Lower leg skin (tissue), 3 donors: Measurements from ENCODE around the gene HSPA1A.
"Not testable (repeated sequence)": the region's sequence is repeated elsewhere in the genome, so short reads cannot be mapped to it uniquely, and the experiment has no call there.

ENCODE experiments used
- POLR2A ChIP-seq, 2 donors: fragments of 450-650 bp; IDR thresholded peaks; one replicate each; pipeline ENCODE4 v1.6.1; 2016 to 2017; ENCODE audit warnings: antibody characterized with exemption in 2 of 2, mild to moderate bottlenecking in 1 of 2, moderate library complexity in 1 of 2
- TF ChIP-seq, protein P1 (sequence below), 3 donors: fragments of 450-650 bp; IDR thresholded peaks; one replicate each; pipeline ENCODE4 v1.5.1; 2016; ENCODE audit warnings: antibody characterized with exemption in 3 of 3, mild to moderate bottlenecking in 3 of 3, moderate library complexity in 2 of 3

DNA sequence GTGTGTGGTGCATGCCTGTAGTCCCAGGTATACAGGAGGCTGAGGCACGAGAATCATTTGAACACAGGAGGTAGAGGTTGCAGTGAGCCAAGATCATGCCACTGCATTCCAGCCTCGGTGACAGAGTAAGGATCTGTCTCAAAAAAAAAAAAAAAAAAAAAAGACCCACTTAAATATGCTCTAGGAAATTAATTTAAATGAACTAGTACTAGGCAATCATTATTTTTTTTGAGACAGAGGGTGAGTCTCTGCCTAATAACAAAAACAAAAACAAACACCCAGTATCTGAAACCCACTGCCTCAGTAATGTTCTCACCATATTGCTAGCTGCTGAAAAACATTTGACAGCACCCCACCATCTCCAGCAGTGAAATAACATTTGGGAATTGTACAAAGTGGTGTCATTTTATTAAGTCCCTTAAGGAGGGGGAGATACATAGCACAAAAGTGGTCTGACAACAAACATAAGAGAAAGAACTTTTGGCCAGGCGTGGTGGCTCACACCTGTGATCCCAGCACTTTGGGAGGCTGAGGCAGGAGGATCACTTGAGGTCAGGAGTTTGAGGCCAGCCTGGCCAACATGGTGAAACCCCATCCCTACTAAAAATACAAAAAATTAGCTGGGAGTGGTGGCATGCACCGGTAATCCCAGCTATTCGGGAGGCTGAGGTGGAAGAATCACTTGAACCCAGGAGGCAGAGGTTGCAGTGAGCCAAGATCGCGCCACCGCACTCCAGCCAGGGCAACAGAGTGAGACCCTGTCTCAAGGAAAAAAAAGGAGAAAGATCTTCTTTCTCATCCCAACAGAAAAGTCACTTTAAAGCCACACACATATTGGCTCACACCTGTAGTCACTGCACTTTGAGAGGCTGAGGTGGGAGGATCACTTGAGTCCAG is 14.1 kb upstream of the HSPA1A start:
- TF ChIP-seq, protein P1, sequence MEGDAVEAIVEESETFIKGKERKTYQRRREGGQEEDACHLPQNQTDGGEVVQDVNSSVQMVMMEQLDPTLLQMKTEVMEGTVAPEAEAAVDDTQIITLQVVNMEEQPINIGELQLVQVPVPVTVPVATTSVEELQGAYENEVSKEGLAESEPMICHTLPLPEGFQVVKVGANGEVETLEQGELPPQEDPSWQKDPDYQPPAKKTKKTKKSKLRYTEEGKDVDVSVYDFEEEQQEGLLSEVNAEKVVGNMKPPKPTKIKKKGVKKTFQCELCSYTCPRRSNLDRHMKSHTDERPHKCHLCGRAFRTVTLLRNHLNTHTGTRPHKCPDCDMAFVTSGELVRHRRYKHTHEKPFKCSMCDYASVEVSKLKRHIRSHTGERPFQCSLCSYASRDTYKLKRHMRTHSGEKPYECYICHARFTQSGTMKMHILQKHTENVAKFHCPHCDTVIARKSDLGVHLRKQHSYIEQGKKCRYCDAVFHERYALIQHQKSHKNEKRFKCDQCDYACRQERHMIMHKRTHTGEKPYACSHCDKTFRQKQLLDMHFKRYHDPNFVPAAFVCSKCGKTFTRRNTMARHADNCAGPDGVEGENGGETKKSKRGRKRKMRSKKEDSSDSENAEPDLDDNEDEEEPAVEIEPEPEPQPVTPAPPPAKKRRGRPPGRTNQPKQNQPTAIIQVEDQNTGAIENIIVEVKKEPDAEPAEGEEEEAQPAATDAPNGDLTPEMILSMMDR (IDR thresholded peaks at IDR 0.05), result not testable (repeated sequence)
- TF ChIP-seq POLR2A (IDR thresholded peaks at IDR 0.05), result not testable (repeated sequence)
